ENCODE measurements around the gene SLC9A7. TPM values are rescaled to one million over a fixed set of nuclear protein-coding genes. Genes with fewer than 3 reads are reported as not detected.
A peak's percentile ranks its signal among the peaks of the same experiment; 100 is the strongest.

SLC9A7 gene
- total RNA-seq, 2 experiments from 2014 or later: 2.2 to 3.2 TPM

- CTCF ChIA-PET: no interaction called here
- Histone ChIP-seq H3K27ac (ENCODE audit: low read depth in 1 of 2, low read length in 2 of 2) (no peak overlapping the region), H3K36me3 (ENCODE audit: insufficient read depth, low read length) (no peaks in the 10 kb centered on the region), H3K4me1 (ENCODE audit: insufficient read depth, low read length) (no peaks in the 10 kb centered on the region), H3K27me3 (ENCODE audit: control insufficient read depth in 1 of 2, insufficient read depth in 2 of 2, low read length in 2 of 2) (no peaks in the 10 kb centered on the region), H3K9me3 (ENCODE audit: control insufficient read depth in 1 of 2, insufficient read depth in 1 of 2, low read length in 2 of 2) (no peaks in the 10 kb centered on the region), H3K4me3 (ENCODE audit: low read length) (no peak overlapping the region)
- TF ChIP-seq CTCF (IDR thresholded peaks at IDR 0.05): peak; percentile 60
- peak in 13 of 14 experiments; percentile 1 to 68 (median 20) for DNase-seq
- no peak overlapping the region for H3K27ac Mint-ChIP-seq
- intact Hi-C loops (cut with DNase I, micrococcal nuclease): loop anchor here (5.0 kb wide), 2 partner anchors 129 to 304 kb away; no protein-coding TSS in a partner anchor
- H3K36me3 Mint-ChIP-seq (ENCODE audit: low read depth): no peaks in the 10 kb centered on the region
- no peaks in the 10 kb centered on the region for H3K4me1 Mint-ChIP-seq (ENCODE audit: low read depth)
- no peak overlapping the region for H3K4me3 Mint-ChIP-seq
- no peaks in the 10 kb centered on the region for H3K27me3 Mint-ChIP-seq
- POLR2A ChIA-PET: no interaction called here
- ATAC-seq (ENCODE audit: poor library complexity): peak; percentile 44
- no peaks in the 10 kb centered on the region for H3K9me3 Mint-ChIP-seq
These were observed 72.8 kb downstream of the SLC9A7 start for GRCh38 chrX:46686003-46686645.

DNA sequence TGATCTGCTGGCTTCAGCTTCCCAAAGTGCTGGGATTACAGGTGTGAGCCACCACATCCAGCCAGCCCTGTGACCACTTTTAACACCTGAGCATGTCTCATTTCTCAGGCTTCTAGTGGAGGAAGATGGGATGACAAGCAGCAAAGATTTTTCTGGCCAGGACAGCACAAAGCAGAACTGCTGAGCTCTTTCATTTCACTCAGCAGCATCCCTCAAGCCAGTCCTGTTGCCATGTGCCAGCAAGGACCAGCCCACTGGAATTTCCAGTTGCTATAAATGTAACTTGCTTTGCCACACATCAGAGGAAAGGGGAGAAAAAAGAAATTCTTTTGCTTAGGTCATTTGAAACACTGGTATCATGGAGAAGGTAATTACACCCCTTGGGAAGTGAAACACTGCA is 75.9 kb downstream of the SLC9A7 start:
- ChIA-PET POLR2A (no interaction called here), CTCF (no interaction called here)
- Histone ChIP-seq H3K27ac (ENCODE audit: low read depth in 1 of 2, low read length in 2 of 2) (no peak overlapping the region), H3K4me3 (ENCODE audit: low read length) (no peak overlapping the region), H3K9me3 (ENCODE audit: control insufficient read depth in 1 of 2, insufficient read depth in 1 of 2, low read length in 2 of 2) (no peaks in the 10 kb centered on the region), H3K36me3 (ENCODE audit: insufficient read depth, low read length) (no peaks in the 10 kb centered on the region), H3K27me3 (ENCODE audit: control insufficient read depth in 1 of 2, insufficient read depth in 2 of 2, low read length in 2 of 2) (no peaks in the 10 kb centered on the region), H3K4me1 (ENCODE audit: insufficient read depth, low read length) (no peaks in the 10 kb centered on the region)
- no peak overlapping the region for H3K4me3 Mint-ChIP-seq
- H3K36me3 Mint-ChIP-seq (ENCODE audit: low read depth): no peaks in the 10 kb centered on the region
- H3K27me3 Mint-ChIP-seq: no peaks in the 10 kb centered on the region
- DNase-seq: peak in 1 of 14 experiments; percentile 8
- no peaks in the 10 kb centered on the region for H3K9me3 Mint-ChIP-seq
- intact Hi-C loops (cut with DNase I, micrococcal nuclease): no loop called here
- no peak overlapping the region for H3K27ac Mint-ChIP-seq
- ATAC-seq (ENCODE audit: poor library complexity): no peak
- TF ChIP-seq CTCF (IDR thresholded peaks at IDR 0.05): no peak
- H3K4me1 Mint-ChIP-seq (ENCODE audit: low read depth): no peaks in the 10 kb centered on the region

- Mint-ChIP-seq H3K4me1 (ENCODE audit: low read depth) (no peaks in the 10 kb centered on the region), H3K36me3 (ENCODE audit: low read depth) (no peaks in the 10 kb centered on the region), H3K9me3 (no peaks in the 10 kb centered on the region), H3K27ac (no peak overlapping the region), H3K27me3 (no peaks in the 10 kb centered on the region), H3K4me3 (no peak overlapping the region)
- intact Hi-C loops (cut with DNase I, micrococcal nuclease): no loop called here
- Histone ChIP-seq H3K9me3 (ENCODE audit: control insufficient read depth in 1 of 2, insufficient read depth in 1 of 2, low read length in 2 of 2) (no peaks in the 10 kb centered on the region), H3K4me1 (ENCODE audit: insufficient read depth, low read length) (no peaks in the 10 kb centered on the region), H3K27me3 (ENCODE audit: control insufficient read depth in 1 of 2, insufficient read depth in 2 of 2, low read length in 2 of 2) (no peaks in the 10 kb centered on the region), H3K36me3 (ENCODE audit: insufficient read depth, low read length) (no peaks in the 10 kb centered on the region), H3K27ac (ENCODE audit: low read depth in 1 of 2, low read length in 2 of 2) (no peak overlapping the region), H3K4me3 (ENCODE audit: low read length) (no peak overlapping the region)
- ChIA-PET CTCF (no interaction called here), POLR2A (no interaction called here)
- DNase-seq (no peak), ATAC-seq (ENCODE audit: poor library complexity) (no peak)
- TF ChIP-seq CTCF (IDR thresholded peaks at IDR 0.05): no peak
These were observed 77.1 kb downstream of the SLC9A7 start for GRCh38 chrX:46681849-46682248.
